ENCODE measurements around the gene PPARD. TPM values are rescaled to one million over a fixed set of nuclear protein-coding genes. Genes with fewer than 3 reads are reported as not detected.

The PPARD gene
- total and polyA plus RNA-seq, 8 donors: 2.6 to 34.6 (median 17.9) TPM

GRCh38 chr6:35425284-35425683 is 82.9 kb downstream of the PPARD start:
- peaks cover 0 to 20% (median 13%) of the 10 kb centered on the region in 4 donors for H3K9me3 ChIP-seq
- TF ChIP-seq EP300 (IDR thresholded peaks at IDR 0.05) (no peak), POLR2AphosphoS5 (IDR thresholded peaks at IDR 0.05) (no peak), POLR2A (IDR thresholded peaks at IDR 0.05) (no peak)
- TF ChIP-seq, protein P1, sequence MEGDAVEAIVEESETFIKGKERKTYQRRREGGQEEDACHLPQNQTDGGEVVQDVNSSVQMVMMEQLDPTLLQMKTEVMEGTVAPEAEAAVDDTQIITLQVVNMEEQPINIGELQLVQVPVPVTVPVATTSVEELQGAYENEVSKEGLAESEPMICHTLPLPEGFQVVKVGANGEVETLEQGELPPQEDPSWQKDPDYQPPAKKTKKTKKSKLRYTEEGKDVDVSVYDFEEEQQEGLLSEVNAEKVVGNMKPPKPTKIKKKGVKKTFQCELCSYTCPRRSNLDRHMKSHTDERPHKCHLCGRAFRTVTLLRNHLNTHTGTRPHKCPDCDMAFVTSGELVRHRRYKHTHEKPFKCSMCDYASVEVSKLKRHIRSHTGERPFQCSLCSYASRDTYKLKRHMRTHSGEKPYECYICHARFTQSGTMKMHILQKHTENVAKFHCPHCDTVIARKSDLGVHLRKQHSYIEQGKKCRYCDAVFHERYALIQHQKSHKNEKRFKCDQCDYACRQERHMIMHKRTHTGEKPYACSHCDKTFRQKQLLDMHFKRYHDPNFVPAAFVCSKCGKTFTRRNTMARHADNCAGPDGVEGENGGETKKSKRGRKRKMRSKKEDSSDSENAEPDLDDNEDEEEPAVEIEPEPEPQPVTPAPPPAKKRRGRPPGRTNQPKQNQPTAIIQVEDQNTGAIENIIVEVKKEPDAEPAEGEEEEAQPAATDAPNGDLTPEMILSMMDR (IDR thresholded peaks at IDR 0.05): no peak
- H3K27ac ChIP-seq: no peak overlapping the region
- no peaks in the 10 kb centered on the region for H3K27me3 ChIP-seq
- H3K4me3 ChIP-seq: no peak overlapping the region
- WGBS, 5 donors: 77 to 90% (median 85%) methylated on average over 3 of the region's 3 CpGs
- intact Hi-C loops (cut with DNase I; ENCODE audit: low total_unique reads): no loop called here
- H3K36me3 ChIP-seq: peaks cover 45 to 75% (median 70%) of the 10 kb centered on the region in 4 donors
- H3K4me1 ChIP-seq: peaks cover 0 to 7% (median 2%) of the 10 kb centered on the region in 4 donors
- DNase-seq: no peak

- H3K4me1 ChIP-seq: peaks cover 0 to 7% (median 2%) of the 10 kb centered on the region in 4 donors
- WGBS, 5 donors: 74 to 83% (median 78%) methylated on average over 6 to 8 of the region's 8 CpGs
- no peak overlapping the region for H3K27ac ChIP-seq
- DNase-seq: no peak
- no peak overlapping the region for H3K4me3 ChIP-seq
- no peak for TF ChIP-seq POLR2AphosphoS5 (IDR thresholded peaks at IDR 0.05)
- intact Hi-C loops (cut with DNase I; ENCODE audit: low total_unique reads): no loop called here
- H3K27me3 ChIP-seq: no peaks in the 10 kb centered on the region
- peaks cover 44 to 72% (median 68%) of the 10 kb centered on the region in 4 donors for H3K36me3 ChIP-seq
- H3K9me3 ChIP-seq: peaks cover 0 to 22% (median 13%) of the 10 kb centered on the region in 4 donors
These were observed 83.7 kb downstream of the PPARD start for GRCh38 chr6:35426074-35426473.

GRCh38 chr6:35427435-35427834 is 85.1 kb downstream of the PPARD start:
- Histone ChIP-seq H3K36me3 (peaks cover 36 to 59% (median 55%) of the 10 kb centered on the region in 4 donors), H3K4me3 (no peak overlapping the region), H3K27me3 (no peaks in the 10 kb centered on the region), H3K27ac (no peak overlapping the region), H3K4me1 (peaks cover 0 to 7% (median 2%) of the 10 kb centered on the region in 4 donors), H3K9me3 (peaks cover 0 to 22% (median 13%) of the 10 kb centered on the region in 4 donors)
- WGBS, 5 donors: 87 to 100% (median 95%) methylated on average over 5 of the region's 5 CpGs
- no peak for TF ChIP-seq EP300 (IDR thresholded peaks at IDR 0.05)
- no peak for TF ChIP-seq POLR2A (IDR thresholded peaks at IDR 0.05)
- TF ChIP-seq, protein P1 (IDR thresholded peaks at IDR 0.05): no peak
- TF ChIP-seq POLR2AphosphoS5 (IDR thresholded peaks at IDR 0.05): no peak
- DNase-seq: no peak
- intact Hi-C loops (cut with DNase I; ENCODE audit: low total_unique reads): no loop called here

GRCh38 chr6:35427851-35428321 is 85.5 kb downstream of the PPARD start:
- WGBS, 5 donors: 70 to 87% (median 75%) methylated on average over 8 to 9 of the region's 9 CpGs
- intact Hi-C loops (cut with DNase I; ENCODE audit: low total_unique reads): no loop called here
- no peak for DNase-seq
- Histone ChIP-seq H3K27ac (no peak overlapping the region), H3K4me3 (no peak overlapping the region), H3K9me3 (peaks cover 0 to 22% (median 13%) of the 10 kb centered on the region in 4 donors), H3K27me3 (no peaks in the 10 kb centered on the region), H3K4me1 (peaks cover 0 to 7% (median 2%) of the 10 kb centered on the region in 4 donors), H3K36me3 (peaks cover 34 to 55% (median 51%) of the 10 kb centered on the region in 4 donors)
- no peak for TF ChIP-seq EP300 (IDR thresholded peaks at IDR 0.05)
- TF ChIP-seq, protein P1 (IDR thresholded peaks at IDR 0.05): no peak
- TF ChIP-seq POLR2AphosphoS5 (IDR thresholded peaks at IDR 0.05): no peak
- TF ChIP-seq POLR2A (IDR thresholded peaks at IDR 0.05): no peak
